HEK293 (cell line): ENCODE results near the gene HARS2.

Experiments
- CTCF ChIA-PET: fragments of 350-600 bp; formaldehyde crosslinking; extraction: SDS; loops from one replicate; lab custom pipeline; 2021; ENCODE audit warnings: antibody characterized with exemption; lab: Yijun Ruan, JAX
- POLR2A ChIA-PET: fragments of 300-600 bp; formaldehyde crosslinking; extraction: SDS; loops from one replicate; lab custom pipeline; 2020; ENCODE audit warnings: antibody characterized with exemption, inconsistent platforms; lab: Yijun Ruan, JAX
- H3K27ac ChIP-seq: fragments of 200-500 bp; sonication (Bioruptor generic); 2 replicates; pipeline ENCODE4 v1.5.1; 2014; ENCODE audit warnings: low read depth, low read length, control low read depth, inconsistent platforms; ENCODE audit errors: extremely low read depth
- H3K36me3 ChIP-seq, 2 experiments: fragments of 200-500 bp in 1 of 2; sonication (Bioruptor generic) in 1 of 2; 1 replicate in 1 of 2; 2 replicates in 1 of 2; pipeline ENCODE4 v1.5.1; 2014 to 2017; ENCODE audit warnings: inconsistent platforms in 2 of 2, low read length in 2 of 2; ENCODE audit not compliant: control insufficient read depth in 2 of 2, insufficient read depth in 1 of 2
- H3K4me1 ChIP-seq: fragments of 200-500 bp; sonication (Bioruptor generic); 2 replicates; pipeline ENCODE4 v1.5.1; 2014; ENCODE audit warnings: mild to moderate bottlenecking, low read length, inconsistent platforms; ENCODE audit not compliant: control insufficient read depth, insufficient read depth
- H3K4me3 ChIP-seq: 2 replicates; pipeline ENCODE4 v1.5.1; 2011; ENCODE audit warnings: low read depth, mild to moderate bottlenecking, control low read depth, low read length, moderate library complexity
- H3K9me3 ChIP-seq: fragments of 200-500 bp; sonication (Bioruptor generic); 2 replicates; pipeline ENCODE4 v1.5.1; 2014; ENCODE audit warnings: low read depth, low read length, inconsistent platforms; ENCODE audit not compliant: control insufficient read depth, insufficient read depth
- EGR2 ChIP-seq: fragments of 450-650 bp; formaldehyde crosslinking; IDR thresholded peaks from 2 replicates; pipeline ENCODE4 v1.5.1; 2016; ENCODE audit warnings: low read depth, missing biosample characterization, missing genetic modification characterization
- IKZF3 ChIP-seq: fragments of 450-650 bp; IDR thresholded peaks from 2 replicates; pipeline ENCODE4 v1.5.0; 2018; ENCODE audit warnings: missing biosample characterization, mild to moderate bottlenecking, missing genetic modification characterization, moderate library complexity
- KLF16 ChIP-seq: fragments of 450-650 bp; formaldehyde crosslinking; IDR thresholded peaks from 2 replicates; pipeline ENCODE4 v1.5.1; 2017; ENCODE audit warnings: missing biosample characterization, missing genetic modification characterization
- KLF7 ChIP-seq: fragments of 450-650 bp; formaldehyde crosslinking; IDR thresholded peaks from 2 replicates; pipeline ENCODE4 v1.5.1; 2016; ENCODE audit warnings: missing biosample characterization, missing genetic modification characterization, borderline replicate concordance
- KLF9 ChIP-seq: fragments of 450-650 bp; formaldehyde crosslinking; IDR thresholded peaks from 2 replicates; pipeline ENCODE4 v1.5.1; 2016; ENCODE audit warnings: missing biosample characterization, missing genetic modification characterization, low read depth
- OVOL3 ChIP-seq: fragments of 450-650 bp; formaldehyde crosslinking; IDR thresholded peaks from 2 replicates; pipeline ENCODE4 v1.5.1; 2016; ENCODE audit warnings: missing biosample characterization, missing genetic modification characterization
- PRDM4 ChIP-seq: fragments of 450-650 bp; formaldehyde crosslinking; IDR thresholded peaks from 2 replicates; pipeline ENCODE4 v1.5.1; 2017; ENCODE audit warnings: missing biosample characterization, missing genetic modification characterization
- SP7 ChIP-seq: fragments of 450-650 bp; formaldehyde crosslinking; IDR thresholded peaks from 2 replicates; pipeline ENCODE4 v1.5.1; 2016; ENCODE audit warnings: missing biosample characterization, missing genetic modification characterization
- ZBTB48 ChIP-seq: fragments of 450-650 bp; formaldehyde crosslinking; IDR thresholded peaks from 2 replicates; pipeline ENCODE4 v1.5.1; 2016; ENCODE audit warnings: missing biosample characterization, missing genetic modification characterization
- ZNF138 ChIP-seq: fragments of 450-650 bp; formaldehyde crosslinking; IDR thresholded peaks from 2 replicates; pipeline ENCODE4 v1.5.1; 2016; ENCODE audit warnings: missing biosample characterization, missing genetic modification characterization, borderline replicate concordance
- ZNF140 ChIP-seq: fragments of 450-650 bp; formaldehyde crosslinking; IDR thresholded peaks from 2 replicates; pipeline ENCODE4 v1.5.1; 2016; ENCODE audit warnings: missing biosample characterization, missing genetic modification characterization
- ZNF280C ChIP-seq: fragments of 450-650 bp; formaldehyde crosslinking; IDR thresholded peaks from 2 replicates; pipeline ENCODE4 v1.5.1; 2016; ENCODE audit warnings: missing biosample characterization, missing genetic modification characterization
- ZNF366 ChIP-seq: fragments of 450-650 bp; formaldehyde crosslinking; conservative IDR thresholded peaks from 2 replicates; pipeline ENCODE4 v1.5.1; 2016; ENCODE audit warnings: missing biosample characterization, missing genetic modification characterization
- ZNF529 ChIP-seq: fragments of 450-650 bp; formaldehyde crosslinking; IDR thresholded peaks from 2 replicates; pipeline ENCODE4 v1.5.1; 2017; ENCODE audit warnings: missing genetic modification characterization, missing biosample characterization; ENCODE audit not compliant: insufficient replicate concordance
- ZNF548 ChIP-seq: fragments of 450-650 bp; formaldehyde crosslinking; IDR thresholded peaks from 2 replicates; pipeline ENCODE4 v1.5.1; 2016; ENCODE audit warnings: missing biosample characterization, missing genetic modification characterization
- ZNF549 ChIP-seq: fragments of 450-650 bp; IDR thresholded peaks from 2 replicates; pipeline ENCODE4 v1.5.1; 2018; ENCODE audit warnings: missing biosample characterization, missing genetic modification characterization, mild to moderate bottlenecking, inconsistent platforms, moderate library complexity
- ZNF776 ChIP-seq: fragments of 450-650 bp; formaldehyde crosslinking; IDR thresholded peaks from 2 replicates; pipeline ENCODE4 v1.5.0; 2017; ENCODE audit warnings: missing biosample characterization, missing genetic modification characterization, borderline replicate concordance
- ZNF785 ChIP-seq: fragments of 450-650 bp; formaldehyde crosslinking; IDR thresholded peaks from 2 replicates; pipeline ENCODE4 v1.5.1; 2016; ENCODE audit warnings: missing biosample characterization, missing genetic modification characterization
- ZNF791 ChIP-seq: fragments of 450-650 bp; formaldehyde crosslinking; IDR thresholded peaks from 2 replicates; pipeline ENCODE4 v1.5.1; 2016; ENCODE audit warnings: missing biosample characterization, missing genetic modification characterization
- ZNF792 ChIP-seq: fragments of 450-650 bp; formaldehyde crosslinking; IDR thresholded peaks from 2 replicates; pipeline ENCODE4 v1.5.1; 2016; ENCODE audit warnings: missing biosample characterization, missing genetic modification characterization
- ZSCAN16 ChIP-seq: fragments of 450-650 bp; formaldehyde crosslinking; IDR thresholded peaks from 2 replicates; pipeline ENCODE4 v1.5.1; 2016; ENCODE audit warnings: missing biosample characterization, missing genetic modification characterization
- TF ChIP-seq, protein P1 (sequence below): fragments of 450-650 bp; formaldehyde crosslinking; IDR thresholded peaks from 2 replicates; pipeline ENCODE4 v1.5.1; 2016; ENCODE audit warnings: missing biosample characterization, missing genetic modification characterization
- TF ChIP-seq, protein P2 (sequence below): fragments of 450-650 bp; formaldehyde crosslinking; IDR thresholded peaks from 2 replicates; pipeline ENCODE4 v1.5.1; 2016; ENCODE audit warnings: missing biosample characterization, missing genetic modification characterization
- TF ChIP-seq, protein P3 (sequence below): fragments of 450-650 bp; formaldehyde crosslinking; IDR thresholded peaks from 2 replicates; pipeline ENCODE4 v1.5.1; 2016; ENCODE audit warnings: missing biosample characterization, missing genetic modification characterization, low read depth

HARS2 gene

DNA sequence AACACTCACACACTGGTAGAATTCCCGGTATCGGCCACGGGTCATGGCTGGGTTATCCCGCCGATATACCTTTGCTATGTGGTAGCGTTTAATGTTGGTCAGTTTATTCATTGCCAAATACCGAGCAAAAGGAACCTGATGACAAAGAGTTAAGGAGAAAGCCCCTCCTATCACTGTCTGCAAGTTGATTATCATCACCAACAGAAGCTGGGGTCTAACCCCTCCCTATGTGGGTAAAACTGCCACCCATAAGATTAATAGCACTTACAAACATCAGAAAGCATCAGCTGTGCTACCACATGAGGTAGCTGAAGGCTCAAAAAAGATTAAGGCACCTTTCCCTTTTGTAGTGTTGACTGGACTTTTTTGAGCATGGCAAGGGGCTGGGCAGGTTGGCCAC lies 12.3 kb upstream of the HARS2 start:
- Histone ChIP-seq H3K4me3 (no peak overlapping the region), H3K27ac (no peak overlapping the region), H3K36me3 (peaks cover 40 to 88% of the 10 kb centered on the region in 2 experiments; a peak in 2 of 3 replicates), H3K4me1 (no peaks in the 10 kb centered on the region)
- ChIA-PET CTCF (interaction anchor here (0.6 kb wide), 1 partner anchor 10 kb away, joined by 4 read pairs; no protein-coding TSS in a partner anchor), POLR2A (interaction anchor here (0.6 to 3.5 kb wide), 2 partner anchors 12 to 617 kb away, joined by 3 to 19 read pairs; partner anchors contain the start of genes HARS1 and HARS2)
- TF ChIP-seq ZNF776 (tag by site-specific recombination) (no peak), PRDM4 (tag by site-specific recombination) (no peak), ZNF280C (tag by site-specific recombination) (no peak), ZSCAN16 (tag by site-specific recombination) (no peak)
- TF ChIP-seq, protein P1, sequence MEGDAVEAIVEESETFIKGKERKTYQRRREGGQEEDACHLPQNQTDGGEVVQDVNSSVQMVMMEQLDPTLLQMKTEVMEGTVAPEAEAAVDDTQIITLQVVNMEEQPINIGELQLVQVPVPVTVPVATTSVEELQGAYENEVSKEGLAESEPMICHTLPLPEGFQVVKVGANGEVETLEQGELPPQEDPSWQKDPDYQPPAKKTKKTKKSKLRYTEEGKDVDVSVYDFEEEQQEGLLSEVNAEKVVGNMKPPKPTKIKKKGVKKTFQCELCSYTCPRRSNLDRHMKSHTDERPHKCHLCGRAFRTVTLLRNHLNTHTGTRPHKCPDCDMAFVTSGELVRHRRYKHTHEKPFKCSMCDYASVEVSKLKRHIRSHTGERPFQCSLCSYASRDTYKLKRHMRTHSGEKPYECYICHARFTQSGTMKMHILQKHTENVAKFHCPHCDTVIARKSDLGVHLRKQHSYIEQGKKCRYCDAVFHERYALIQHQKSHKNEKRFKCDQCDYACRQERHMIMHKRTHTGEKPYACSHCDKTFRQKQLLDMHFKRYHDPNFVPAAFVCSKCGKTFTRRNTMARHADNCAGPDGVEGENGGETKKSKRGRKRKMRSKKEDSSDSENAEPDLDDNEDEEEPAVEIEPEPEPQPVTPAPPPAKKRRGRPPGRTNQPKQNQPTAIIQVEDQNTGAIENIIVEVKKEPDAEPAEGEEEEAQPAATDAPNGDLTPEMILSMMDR (tag by site-specific recombination), result no peak
- TF ChIP-seq, all 188 proteins: peak for 0
- H3K9me3 ChIP-seq, result no peaks in the 10 kb centered on the region

DNA sequence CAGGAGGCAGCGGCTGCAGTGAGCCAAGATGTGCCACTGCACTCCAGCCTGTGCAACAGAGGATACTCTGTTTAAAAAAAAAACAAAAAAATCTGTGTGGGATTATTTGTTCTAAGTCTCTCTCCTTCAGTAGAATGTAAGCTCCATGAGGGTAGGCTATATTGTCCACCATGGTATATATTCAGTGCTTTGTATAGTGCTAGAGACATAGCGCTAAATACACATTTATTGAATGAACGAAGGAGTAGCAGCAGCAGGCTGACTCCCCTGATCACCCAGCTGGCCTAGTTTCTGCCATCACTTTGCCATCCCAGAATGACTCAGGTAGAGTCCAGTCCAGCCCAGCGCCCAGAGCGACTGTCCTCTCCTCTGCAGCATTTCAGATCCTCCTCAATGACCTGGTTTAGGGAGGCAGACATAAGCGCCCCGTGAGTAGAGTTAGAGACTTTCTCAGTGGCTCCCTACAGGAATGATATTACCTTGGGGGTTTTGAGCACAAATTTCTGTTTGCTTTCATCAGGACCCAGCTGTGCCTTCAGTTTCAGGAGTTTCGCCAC lies 801 bp upstream of the HARS2 start:
- TF ChIP-seq ZNF140 (no peak), ZNF785 (no peak), IKZF3 (tag by site-specific recombination) (no peak), ZNF548 (tag by site-specific recombination) (no peak), SP7 (tag by site-specific recombination) (no peak), ZNF549 (no peak), EGR2 (tag by site-specific recombination) (no peak), KLF7 (no peak), KLF9 (tag by site-specific recombination) (no peak), ZBTB48 (tag by site-specific recombination) (no peak), OVOL3 (tag by site-specific recombination) (no peak), ZNF366 (tag by site-specific recombination) (no peak), ZNF791 (tag by site-specific recombination) (no peak), ZNF529 (tag by site-specific recombination) (no peak), ZNF792 (tag by site-specific recombination) (no peak), ZNF138 (no peak), ZNF776 (tag by site-specific recombination) (no peak), KLF16 (tag by site-specific recombination) (no peak)
- TF ChIP-seq, protein P2, sequence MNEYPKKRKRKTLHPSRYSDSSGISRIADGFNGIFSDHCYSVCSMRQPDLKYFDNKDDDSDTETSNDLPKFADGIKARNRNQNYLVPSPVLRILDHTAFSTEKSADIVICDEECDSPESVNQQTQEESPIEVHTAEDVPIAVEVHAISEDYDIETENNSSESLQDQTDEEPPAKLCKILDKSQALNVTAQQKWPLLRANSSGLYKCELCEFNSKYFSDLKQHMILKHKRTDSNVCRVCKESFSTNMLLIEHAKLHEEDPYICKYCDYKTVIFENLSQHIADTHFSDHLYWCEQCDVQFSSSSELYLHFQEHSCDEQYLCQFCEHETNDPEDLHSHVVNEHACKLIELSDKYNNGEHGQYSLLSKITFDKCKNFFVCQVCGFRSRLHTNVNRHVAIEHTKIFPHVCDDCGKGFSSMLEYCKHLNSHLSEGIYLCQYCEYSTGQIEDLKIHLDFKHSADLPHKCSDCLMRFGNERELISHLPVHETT, result no peak
- TF ChIP-seq, protein P3, sequence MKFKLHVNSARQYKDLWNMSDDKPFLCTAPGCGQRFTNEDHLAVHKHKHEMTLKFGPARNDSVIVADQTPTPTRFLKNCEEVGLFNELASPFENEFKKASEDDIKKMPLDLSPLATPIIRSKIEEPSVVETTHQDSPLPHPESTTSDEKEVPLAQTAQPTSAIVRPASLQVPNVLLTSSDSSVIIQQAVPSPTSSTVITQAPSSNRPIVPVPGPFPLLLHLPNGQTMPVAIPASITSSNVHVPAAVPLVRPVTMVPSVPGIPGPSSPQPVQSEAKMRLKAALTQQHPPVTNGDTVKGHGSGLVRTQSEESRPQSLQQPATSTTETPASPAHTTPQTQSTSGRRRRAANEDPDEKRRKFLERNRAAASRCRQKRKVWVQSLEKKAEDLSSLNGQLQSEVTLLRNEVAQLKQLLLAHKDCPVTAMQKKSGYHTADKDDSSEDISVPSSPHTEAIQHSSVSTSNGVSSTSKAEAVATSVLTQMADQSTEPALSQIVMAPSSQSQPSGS (tag by site-specific recombination), result no peak
- TF ChIP-seq, all 188 proteins: peak for 0
- 0 out of 2 replicates have a peak, but pooled peaks cover 2% of the 10 kb centered on the region for H3K4me1 ChIP-seq
- ChIA-PET POLR2A (interaction anchor here (0.6 to 2.8 kb wide), 20 partner anchors 9 to 444 kb away, joined by 3 to 51 read pairs (median 7); partner anchors contain the start of genes ANKHD1, APBB3, HBEGF and IK), CTCF (interaction anchor here (1.2 to 2.0 kb wide), 3 partner anchors 18 to 339 kb away, joined by 3 to 8 read pairs (median 4); no protein-coding TSS in a partner anchor)
- H3K4me3 ChIP-seq, result peak overlapping the region; percentile 72
- no peaks in the 10 kb centered on the region for H3K9me3 ChIP-seq
- H3K27ac ChIP-seq, result no peak overlapping the region
- H3K36me3 ChIP-seq, result peaks cover 46 to 63% of the 10 kb centered on the region in 2 experiments
